GM23338 (cell line): ENCODE data around the gene RIMS1. TPM values are rescaled to one million over a fixed set of nuclear protein-coding genes. Genes with fewer than 3 reads are reported as not detected.

Source experiments
- ATAC-seq: fragments of 200-7000 bp; cut with Tn5 transposase; 3 replicates; pipeline ENCODE4 v1.9.1; 2020
- DNase-seq: peaks from one replicate; pipeline ENCODE4 v3.0.0-alpha.2; 2015; ENCODE audit warnings: low spot score
- H2AFZ ChIP-seq: fragments of 200-600 bp; sonication (generic); 2 replicates; pipeline ENCODE4 v1.8.0; 2016; ENCODE audit warnings: antibody characterized with exemption, mild to moderate bottlenecking, moderate library complexity
- H3F3A ChIP-seq: fragments of 200-600 bp; sonication (generic); replicated peaks from 2 replicates; pipeline ENCODE4 v1.8.0; 2017; ENCODE audit warnings: antibody characterized with exemption, mixed run types, low read depth
- H3K27ac ChIP-seq: fragments of 200-600 bp; sonication (generic); 2 replicates; pipeline ENCODE4 v1.6.1; 2016; ENCODE audit warnings: low read depth
- H3K27me3 ChIP-seq: fragments of 200-600 bp; sonication (generic); 2 replicates; pipeline ENCODE4 v1.8.0; 2016; ENCODE audit warnings: mild to moderate bottlenecking, mixed run types, moderate library complexity; ENCODE audit not compliant: insufficient read depth
- H3K36me3 ChIP-seq: fragments of 200-600 bp; sonication (generic); 2 replicates; pipeline ENCODE4 v1.8.0; 2016; ENCODE audit warnings: mild to moderate bottlenecking; ENCODE audit not compliant: insufficient read depth
- H3K4me1 ChIP-seq: fragments of 200-600 bp; sonication (generic); 2 replicates; pipeline ENCODE4 v1.8.0; 2016; ENCODE audit warnings: mild to moderate bottlenecking, moderate library complexity; ENCODE audit not compliant: insufficient read depth
- H3K4me2 ChIP-seq: fragments of 200-600 bp; sonication (generic); 2 replicates; pipeline ENCODE4 v1.7.1; 2017; ENCODE audit warnings: mixed run types
- H3K4me3 ChIP-seq: fragments of 200-600 bp; sonication (generic); 2 replicates; pipeline ENCODE4 v1.6.1; 2016; ENCODE audit warnings: mixed run types
- H3K79me2 ChIP-seq: fragments of 200-600 bp; sonication (generic); replicated peaks from 2 replicates; pipeline ENCODE4 v1.8.0; 2017; ENCODE audit warnings: mild to moderate bottlenecking; ENCODE audit not compliant: insufficient read depth
- H3K9me2 ChIP-seq: fragments of 200-600 bp; sonication (generic); 2 replicates; pipeline ENCODE4 v1.8.0; 2017; ENCODE audit not compliant: insufficient read depth
- H4K20me1 ChIP-seq: fragments of 200-600 bp; sonication (generic); replicated peaks from 2 replicates; pipeline ENCODE4 v1.8.0; 2017; ENCODE audit warnings: mild to moderate bottlenecking; ENCODE audit not compliant: insufficient read depth
- H3K27ac Mint-ChIP-seq: 2 replicates; pipeline ENCODE4 v1.8.0; 2020; ENCODE audit warnings: inconsistent platforms, mild to moderate bottlenecking, moderate library complexity, mixed read lengths
- H3K27me3 Mint-ChIP-seq: 3 replicates; pipeline ENCODE4 v1.8.0; 2022; ENCODE audit warnings: low read depth, mild to moderate bottlenecking, moderate library complexity, mixed read lengths, inconsistent platforms; ENCODE audit not compliant: insufficient read depth, poor library complexity
- H3K36me3 Mint-ChIP-seq: 3 replicates; pipeline ENCODE4 v1.8.0; 2021; ENCODE audit warnings: low read depth, mild to moderate bottlenecking, inconsistent platforms, moderate library complexity, mixed read lengths
- H3K4me1 Mint-ChIP-seq: 3 replicates; pipeline ENCODE4 v1.8.0; 2020; ENCODE audit warnings: mild to moderate bottlenecking, inconsistent platforms, mixed read lengths
- H3K4me3 Mint-ChIP-seq: 3 replicates; pipeline ENCODE4 v1.8.0; 2021; ENCODE audit warnings: moderate library complexity, mild to moderate bottlenecking, inconsistent platforms, mixed read lengths
- H3K9me3 Mint-ChIP-seq: 3 replicates; pipeline ENCODE4 v1.8.0; 2020; ENCODE audit warnings: moderate library complexity, mild to moderate bottlenecking, inconsistent platforms, mixed read lengths
- EZH2 ChIP-seq: fragments of 200-600 bp; sonication (generic); IDR thresholded peaks from one replicate; pipeline ENCODE4 v1.8.0; 2017; ENCODE audit warnings: antibody characterized with exemption, mild to moderate bottlenecking, low read depth; ENCODE audit not compliant: unreplicated experiment
- EZH2phosphoT487 ChIP-seq: fragments of 200-600 bp; sonication (generic); IDR thresholded peaks from one replicate; pipeline ENCODE4 v1.8.1; 2018; ENCODE audit warnings: antibody characterized with exemption; ENCODE audit not compliant: unreplicated experiment
- JUNB ChIP-seq: IDR thresholded peaks from one replicate; pipeline ENCODE4 v1.6.1; 2016; ENCODE audit warnings: antibody characterized with exemption; ENCODE audit not compliant: unreplicated experiment
- NANOG ChIP-seq: IDR thresholded peaks from 2 replicates; pipeline ENCODE4 v1.6.1; 2016; ENCODE audit warnings: antibody characterized with exemption, borderline replicate concordance
- POLR2AphosphoS5 ChIP-seq: IDR thresholded peaks from 2 replicates; pipeline ENCODE4 v1.6.1; 2016; ENCODE audit warnings: antibody characterized with exemption, low read depth
- STAT1 ChIP-seq: IDR thresholded peaks from one replicate; pipeline ENCODE4 v1.6.1; 2016; ENCODE audit warnings: antibody characterized with exemption; ENCODE audit not compliant: unreplicated experiment
- polyA plus RNA-seq: library from polyadenylated mRNA; unstranded; fragments of >200 nt; fragmentation: Nextera tagmentation; extraction: Ambion mirVana; gene quantifications from 2 replicates; pipeline ENCODE4 v1.2.1, GENCODE V29; 2016
- total RNA-seq: library from RNA; depleted of rRNA; stranded (reverse); fragments of >200 nt; shearing (Covaris generic); gene quantifications from 2 replicates; pipeline ENCODE4 v1.2.3, GENCODE V29; 2014
- TF ChIP-seq, protein P1 (sequence below): IDR thresholded peaks from 2 replicates; pipeline ENCODE4 v1.6.1; 2016; ENCODE audit warnings: antibody characterized with exemption

RIMS1 gene
- total and polyA plus RNA-seq, 2 experiments from 2014 or later: 0.89 to 4.0 TPM

DNA sequence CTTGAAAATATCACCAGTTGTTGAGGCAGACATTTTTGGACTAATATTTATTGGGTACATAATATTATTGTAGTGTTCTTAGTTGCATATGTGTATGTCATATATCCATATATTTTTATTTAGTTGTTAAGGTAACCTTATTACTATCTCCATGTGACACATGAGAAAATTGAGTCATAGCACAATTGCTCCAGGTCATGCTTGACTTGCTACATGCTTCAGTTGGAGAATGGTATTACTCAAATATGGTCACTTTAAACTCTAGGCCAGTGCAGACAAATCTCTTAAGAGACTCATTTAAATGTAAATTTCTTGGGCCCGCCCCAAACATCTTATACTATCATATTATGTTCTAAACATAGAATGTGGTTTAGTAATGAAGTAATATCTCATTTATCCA is 246.1 kb downstream of the RIMS1 start:
- Histone ChIP-seq H3K4me2 (no peak overlapping the region), H3K9me2 (no peaks in the 10 kb centered on the region), H4K20me1 (no peaks in the 10 kb centered on the region), H3K27me3 (peaks cover 17% of the 10 kb centered on the region; the same call in 1 of the 2 replicates), H3K27ac (no peak overlapping the region), H3K36me3 (no peaks in the 10 kb centered on the region), H3K4me1 (no peaks in the 10 kb centered on the region), H3F3A (no peaks in the 10 kb centered on the region), H3K4me3 (no peak overlapping the region), H2AFZ (no peak overlapping the region), H3K79me2 (no peaks in the 10 kb centered on the region)
- DNase-seq: no peak
- H3K4me3 Mint-ChIP-seq: no peak overlapping the region
- H3K9me3 Mint-ChIP-seq: no peaks in the 10 kb centered on the region
- peaks cover 23% of the 10 kb centered on the region for H3K4me1 Mint-ChIP-seq
- no peak overlapping the region for H3K27ac Mint-ChIP-seq
- no peaks in the 10 kb centered on the region for H3K36me3 Mint-ChIP-seq
- TF ChIP-seq NANOG: no peak
- no peak for TF ChIP-seq STAT1
- TF ChIP-seq EZH2phosphoT487: no peak
- TF ChIP-seq, protein P1, sequence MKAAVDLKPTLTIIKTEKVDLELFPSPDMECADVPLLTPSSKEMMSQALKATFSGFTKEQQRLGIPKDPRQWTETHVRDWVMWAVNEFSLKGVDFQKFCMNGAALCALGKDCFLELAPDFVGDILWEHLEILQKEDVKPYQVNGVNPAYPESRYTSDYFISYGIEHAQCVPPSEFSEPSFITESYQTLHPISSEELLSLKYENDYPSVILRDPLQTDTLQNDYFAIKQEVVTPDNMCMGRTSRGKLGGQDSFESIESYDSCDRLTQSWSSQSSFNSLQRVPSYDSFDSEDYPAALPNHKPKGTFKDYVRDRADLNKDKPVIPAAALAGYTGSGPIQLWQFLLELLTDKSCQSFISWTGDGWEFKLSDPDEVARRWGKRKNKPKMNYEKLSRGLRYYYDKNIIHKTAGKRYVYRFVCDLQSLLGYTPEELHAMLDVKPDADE: no peak
- no peak for ATAC-seq
- H3K27me3 Mint-ChIP-seq: no peaks in the 10 kb centered on the region

DNA sequence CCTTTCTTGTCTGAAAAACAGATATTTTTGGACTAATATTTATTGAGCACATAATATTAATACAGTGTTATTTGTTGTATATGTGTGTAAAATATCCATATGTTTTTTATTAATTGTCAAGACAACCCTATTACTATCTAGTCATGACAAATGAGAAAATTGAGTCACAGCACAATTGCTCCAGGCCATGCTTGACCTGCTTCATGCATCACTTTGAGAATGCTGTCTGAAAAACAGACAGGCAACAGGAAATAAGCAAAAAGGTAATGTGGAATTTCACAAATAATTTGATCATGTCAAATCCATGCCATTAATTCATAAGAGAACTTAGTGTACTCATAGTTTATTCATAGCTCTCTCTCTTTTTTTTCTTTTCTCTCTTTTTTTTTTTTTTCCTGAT is 246.5 kb downstream of the RIMS1 start:
- Mint-ChIP-seq H3K9me3 (no peaks in the 10 kb centered on the region; the same call in 2 of the 3 replicates), H3K27ac (no peak overlapping the region), H3K27me3 (no peaks in the 10 kb centered on the region), H3K4me1 (peaks cover 23% of the 10 kb centered on the region), H3K4me3 (no peak overlapping the region), H3K36me3 (no peaks in the 10 kb centered on the region)
- Histone ChIP-seq H3K4me3 (no peak overlapping the region), H3F3A (no peaks in the 10 kb centered on the region), H4K20me1 (no peaks in the 10 kb centered on the region), H3K4me1 (no peaks in the 10 kb centered on the region), H3K27me3 (peaks cover 14% of the 10 kb centered on the region; the same call in 1 of the 2 replicates), H3K36me3 (no peaks in the 10 kb centered on the region), H3K4me2 (no peak overlapping the region), H3K79me2 (no peaks in the 10 kb centered on the region), H2AFZ (no peak overlapping the region), H3K27ac (no peak overlapping the region), H3K9me2 (no peaks in the 10 kb centered on the region)
- ATAC-seq (no peak), DNase-seq (no peak)
- no peak for TF ChIP-seq POLR2AphosphoS5
- TF ChIP-seq JUNB: no peak

DNA sequence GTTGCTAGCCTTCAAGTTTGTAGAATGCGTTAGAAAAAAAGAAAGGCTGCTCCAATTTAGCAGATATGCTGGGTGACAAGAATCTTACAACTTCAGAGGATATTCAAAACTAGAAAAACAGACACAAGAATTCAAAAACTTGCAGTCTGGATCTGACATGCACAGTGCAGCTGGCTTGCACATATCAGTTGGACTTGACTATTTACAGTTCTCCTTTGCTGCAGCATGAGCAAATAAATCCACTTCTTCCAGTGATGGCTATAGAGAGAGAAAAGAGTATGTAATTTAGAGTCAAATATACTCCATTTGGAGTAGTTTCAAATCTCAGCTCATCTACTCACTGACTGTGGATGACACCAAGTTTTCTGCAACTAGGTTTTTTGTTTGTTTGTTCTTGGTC is 247.0 kb downstream of the RIMS1 start:
- TF ChIP-seq STAT1: no peak
- TF ChIP-seq JUNB: no peak
- no peak for TF ChIP-seq EZH2
- TF ChIP-seq EZH2phosphoT487: no peak
- H3K79me2 ChIP-seq: no peaks in the 10 kb centered on the region
- Mint-ChIP-seq H3K4me3 (no peak overlapping the region), H3K9me3 (no peaks in the 10 kb centered on the region; the same call in 2 of the 3 replicates), H3K27ac (no peak overlapping the region), H3K27me3 (no peaks in the 10 kb centered on the region), H3K4me1 (peaks cover 23% of the 10 kb centered on the region), H3K36me3 (no peaks in the 10 kb centered on the region)
- ATAC-seq (no peak), DNase-seq (no peak)
- H3K4me2 ChIP-seq: no peak overlapping the region
- no peak overlapping the region for H3K4me3 ChIP-seq
- H3K27me3 ChIP-seq: peaks cover 11% of the 10 kb centered on the region; the same call in 1 of the 2 replicates
- no peaks in the 10 kb centered on the region for H3K36me3 ChIP-seq
- no peak overlapping the region for H2AFZ ChIP-seq
- H3K27ac ChIP-seq: no peak overlapping the region
- no peaks in the 10 kb centered on the region for H3F3A ChIP-seq
- H3K9me2 ChIP-seq: no peaks in the 10 kb centered on the region
- no peaks in the 10 kb centered on the region for H4K20me1 ChIP-seq
- H3K4me1 ChIP-seq: no peaks in the 10 kb centered on the region
